Heart right ventricle (tissue), 16 donors: ENCODE measurements around the gene TTC16. TPM values are rescaled to one million over a fixed set of nuclear protein-coding genes. Genes with fewer than 3 reads are reported as not detected.
A peak's percentile ranks its signal among the peaks of the same experiment; 100 is the strongest.

Source experiments
- ATAC-seq, 8 donors: fragments of 200-7000 bp; cut with Tn5 transposase; one replicate each; pipeline ENCODE4 v1.9.1; 2020; ENCODE audit warnings: mild to moderate bottlenecking in 8 of 8, moderate library complexity in 8 of 8, moderate number of reproducible peaks in 1 of 8
- DNase-seq, 2 donors: peaks; one replicate each; pipeline ENCODE4 v3.0.0-alpha.2; 2020
- H3K27ac ChIP-seq, 10 donors: fragments of 200-600 bp; sonication (generic) in 2 of 10; one replicate each; pipeline versions ENCODE4 v1.5.0 to v1.8.0; 2020 to 2022; ENCODE audit warnings: mild to moderate bottlenecking in 3 of 10
- H3K27me3 ChIP-seq, 7 donors: fragments of 200-600 bp; one replicate each; pipeline ENCODE4 v1.8.0; 2021 to 2022; ENCODE audit warnings: mild to moderate bottlenecking in 2 of 7
- H3K36me3 ChIP-seq, 9 donors: fragments of 200-600 bp; sonication (generic) in 1 of 9; one replicate each; pipeline versions ENCODE4 v1.5.0 to v1.8.0; 2020 to 2022; ENCODE audit warnings: mild to moderate bottlenecking in 2 of 9
- H3K4me1 ChIP-seq, 9 donors: fragments of 200-600 bp; sonication (generic) in 1 of 9; one replicate each; pipeline versions ENCODE4 v1.5.0 to v1.8.0; 2020 to 2022; ENCODE audit warnings: mild to moderate bottlenecking in 4 of 9
- H3K4me3 ChIP-seq, 10 donors: fragments of 200-600 bp; sonication (generic) in 2 of 10; one replicate each; pipeline versions ENCODE4 v1.5.0 to v1.8.0; 2020 to 2022; ENCODE audit warnings: mild to moderate bottlenecking in 7 of 10, moderate library complexity in 2 of 10
- H3K9me3 ChIP-seq, 11 donors: fragments of 200-600 bp in 10 of 11; sonication (generic) in 2 of 11; one replicate each; pipeline versions ENCODE4 v1.5.0 to v1.8.0; 2013 to 2022; ENCODE audit warnings: mild to moderate bottlenecking in 2 of 11, control low read depth in 1 of 11, moderate library complexity in 1 of 11
- CTCF ChIP-seq, 9 donors: fragments of 200-600 bp; sonication (generic) in 2 of 9; IDR thresholded peaks; one replicate each; pipeline versions ENCODE4 v1.5.0 to v1.8.0; 2021 to 2022; ENCODE audit warnings: antibody characterized with exemption in 9 of 9, mild to moderate bottlenecking in 5 of 9, moderate library complexity in 1 of 9
- WGBS, 2 donors: extraction: QIAGEN DNeasy Blood & Tissue Kit; methylation state at CpG; one replicate each; pipeline ENCODE4 v1.1.7; 2013; ENCODE audit warnings: inconsistent platforms in 1 of 2; 5-methylcytosine and 5-hydroxymethylcytosine counted together
- intact Hi-C, 10 donors: fragments of 100-400 bp; cut with DNase I; formaldehyde crosslinking; loops; one replicate each; pipeline versions ENCODE4 v1.11.1 to v1.14.2; 2022
- long read RNA-seq, 3 donors: library from polyadenylated mRNA; unstranded; transcript quantifications; one replicate each; pipeline ENCODE4 v2.0.0, GENCODE V29; 2020 to 2021
- polyA plus RNA-seq, 2 donors: library from polyadenylated mRNA; stranded (reverse); fragments of 200-250 nt; gene quantifications; one replicate each; pipeline ENCODE4 v1.2.3, GENCODE V29; 2013
- total RNA-seq, 10 donors: library from RNA; stranded (reverse); fragmentation: NEBNext Ultra II Directional in 3 of 10; extraction: Animal tissue kit (Norgen Biotek cat#: 25700) in 3 of 10; gene quantifications; one replicate each; pipeline versions ENCODE4 v1.2.1 to v1.2.4, GENCODE V29; 2021 to 2023
- donor health status: Arrhythmogenic right ventricular cardiomyopathy.
- donor health status: ischemic (EF 13 %, LVEDD 7.1; RV severe dilation, severe dysfunction).
- donor health status: healthy with polysubstance abuse.
- donor health status: DM: no; HTN: yes; CAD: no.
- donor health status: DM: no; HTN: no; CAD: no.
- donor health status: ischemic (EF 25% LVEDD 6.9; RV normal size, moderate dysfunction).
- donor health status: ischemic (EF 25% LVEDD 5.7; RV mildly dilated, moderate dysfunction).
- donor health status: healthy.
- donor health status: DM: yes; HTN: yes; CAD: no.
- donor health status: Ischemic cardiomyopathy.
- donor health status: ischemic (EF 35%, LVEDD 5.7; RV mildly dilated, moderate dysfunction).
- donor health status: nonischemic (EF 11% LVEDD 7.7; RV severe dilation, severe dysfunction).
- donor health status: DM: yes; HTN: yes; CAD: no.
- donor health status: PGD.
- donor health status: ischemic (EF 29% LVEDD 5.4; RV normal size, mild dysfunction).
- donor health status: nonischemic (EF 23%, LVEDD 6.1; RV moderate dilation, normal function).

The TTC16 gene
- total RNA-seq (under 1 TPM in 9 of 10 donors, not detected in 1; 0.04 to 0.61 (median 0.32) TPM), polyA plus RNA-seq (1 to 10 TPM in 1 of 2 donors, under 1 TPM in 1; 0.04 to 1.4 TPM)
- long read RNA-seq, donor 1, partial matches to known transcripts: 0 of 1 reads
- long read RNA-seq, donor 1, other reads (novel, unspliced or antisense): 1 of 1 reads
- long read RNA-seq, donor 2, partial matches to known transcripts: 1 of 5 reads
- long read RNA-seq, donor 2, other reads (novel, unspliced or antisense): 4 of 5 reads
- long read RNA-seq, donor 3, partial matches to known transcripts: 0 of 1 reads
- long read RNA-seq, donor 3, other reads (novel, unspliced or antisense): 1 of 1 reads

- WGBS, 2 donors: 4% methylated on average over 62 to 65 of the region's 65 CpGs
- intact Hi-C loops: loop anchor here in 3 of 10 donors (5.0 kb wide), 1 partner anchor 103 kb away; the partner anchor contains the start of gene STXBP1 (in 3 of the 3)
- Histone ChIP-seq H3K36me3 (no peaks in the 10 kb centered on the region), H3K27me3 (no peaks in the 10 kb centered on the region), H3K27ac (peak within 1 kb of the TSS; percentile 4 to 91 (median 84)), H3K4me1 (peaks cover 5 to 23% (median 18%) of the 10 kb centered on the region in 9 donors), H3K4me3 (peak within 1 kb of the TSS; percentile 52 to 95 (median 82)), H3K9me3 (no peaks in the 10 kb centered on the region)
- TF ChIP-seq CTCF (IDR thresholded peaks at IDR 0.05): no peak
- ATAC-seq: peak; percentile 95 to 98 (median 96)
- DNase-seq: peak; percentile 97 to 98
These were observed at the start of gene TTC16, which contains the start of gene PTRH1 for GRCh38 chr9:127715470-127716337. Gene TTC16, plus strand, starts transcription at chr9:127716079. Its CDS starts 67 bp downstream, at chr9:127716146. Gene PTRH1, minus strand, starts transcription at chr9:127715663. Its CDS starts 24 bp downstream, at chr9:127715639.

- DNase-seq: no peak
- WGBS, 2 donors: 73 to 86% methylated on average over 3 of the region's 3 CpGs
- intact Hi-C loops: loop anchor here in 1 of 10 donors (10.0 kb wide), 1 partner anchor 52 kb away; the partner anchor contains the start of gene STXBP1
- TF ChIP-seq CTCF (IDR thresholded peaks at IDR 0.05): no peak
- Histone ChIP-seq H3K9me3 (no peaks in the 10 kb centered on the region), H3K27ac (no peak overlapping the region), H3K27me3 (no peaks in the 10 kb centered on the region), H3K36me3 (peaks cover 0 to 100% (median 39%) of the 10 kb centered on the region in 9 donors), H3K4me3 (no peak overlapping the region), H3K4me1 (peaks cover 0 to 16% (median 0%) of the 10 kb centered on the region in 9 donors)
- ATAC-seq: no peak
These were observed 48.6 kb upstream of the TTC16 start for GRCh38 chr9:127667127-127667844.

- H3K36me3 ChIP-seq: peaks cover 0 to 100% (median 45%) of the 10 kb centered on the region in 9 donors
- H3K4me1 ChIP-seq: peaks cover 0 to 16% (median 0%) of the 10 kb centered on the region in 9 donors
- no peak overlapping the region for H3K27ac ChIP-seq
- no peak for DNase-seq
- H3K4me3 ChIP-seq: no peak overlapping the region
- no peaks in the 10 kb centered on the region for H3K27me3 ChIP-seq
- no peak for TF ChIP-seq CTCF (IDR thresholded peaks at IDR 0.05)
- no peak for ATAC-seq
- intact Hi-C loops: loop anchor here in 1 of 10 donors (10.0 kb wide), 1 partner anchor 53 kb away; the partner anchor contains the start of gene STXBP1
- 92 to 93% methylated on average over 18 of the region's 18 CpGs for whole genome bisulfite sequencing, 2 donors
- H3K9me3 ChIP-seq: no peaks in the 10 kb centered on the region
These were observed 48.0 kb upstream of the TTC16 start for GRCh38 chr9:127667906-127668305.
